ENCODE data around the gene EEPD1.

The EEPD1 gene

GRCh38 chr7:36208426-36208825 is 55.4 kb downstream of the EEPD1 start:
- DNase-seq (ENCODE audit: extremely low spot score, insufficient read length, low read depth) (no peak), FAIRE-seq (no peak)

DNA sequence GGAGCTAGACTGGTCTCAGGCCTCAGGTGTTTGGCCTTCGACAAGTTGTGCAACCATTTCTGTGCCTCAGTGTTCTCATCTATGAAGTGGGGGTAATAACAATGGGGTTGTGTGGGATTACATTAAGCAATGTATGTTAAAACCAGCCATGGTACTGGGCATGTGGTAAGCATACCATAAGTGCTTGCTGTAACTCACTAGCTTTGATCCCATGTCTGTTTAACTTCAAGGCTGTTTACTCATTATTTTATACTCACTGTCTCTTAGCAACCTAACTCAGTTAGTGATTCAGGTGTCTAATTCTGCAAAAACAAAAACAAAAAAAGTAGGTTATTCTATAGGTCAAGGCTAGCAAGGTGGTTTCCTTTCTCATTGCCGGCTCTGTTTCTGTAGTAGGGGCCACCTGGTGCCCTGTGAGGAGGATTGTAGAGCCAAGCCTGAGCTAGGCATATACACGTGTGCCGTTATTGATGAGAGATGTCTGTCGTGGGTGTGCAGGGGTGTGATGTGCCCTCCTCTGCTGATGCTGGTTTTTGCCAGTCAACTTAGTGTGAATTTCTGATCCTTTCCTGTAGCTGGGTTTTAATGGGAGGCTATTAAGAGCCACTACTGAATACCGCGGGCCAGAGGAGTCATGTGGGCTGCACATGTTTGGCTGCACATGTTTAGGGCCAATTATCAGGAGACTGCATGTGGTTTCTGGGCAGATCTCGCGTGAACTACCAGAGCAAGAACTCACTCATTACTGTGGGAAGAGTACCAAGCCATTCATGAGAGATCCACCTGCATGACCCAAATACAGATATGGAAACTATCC is 56.2 kb downstream of the EEPD1 start:
- no peak for DNase-seq (ENCODE audit: extremely low spot score, insufficient read length, low read depth)
- no peak for FAIRE-seq

- no peak for FAIRE-seq
- DNase-seq (ENCODE audit: extremely low spot score, insufficient read length, low read depth), result no peak
Observed at GRCh38 chr7:36209814-36210183, 56.7 kb downstream of the EEPD1 start.

DNA sequence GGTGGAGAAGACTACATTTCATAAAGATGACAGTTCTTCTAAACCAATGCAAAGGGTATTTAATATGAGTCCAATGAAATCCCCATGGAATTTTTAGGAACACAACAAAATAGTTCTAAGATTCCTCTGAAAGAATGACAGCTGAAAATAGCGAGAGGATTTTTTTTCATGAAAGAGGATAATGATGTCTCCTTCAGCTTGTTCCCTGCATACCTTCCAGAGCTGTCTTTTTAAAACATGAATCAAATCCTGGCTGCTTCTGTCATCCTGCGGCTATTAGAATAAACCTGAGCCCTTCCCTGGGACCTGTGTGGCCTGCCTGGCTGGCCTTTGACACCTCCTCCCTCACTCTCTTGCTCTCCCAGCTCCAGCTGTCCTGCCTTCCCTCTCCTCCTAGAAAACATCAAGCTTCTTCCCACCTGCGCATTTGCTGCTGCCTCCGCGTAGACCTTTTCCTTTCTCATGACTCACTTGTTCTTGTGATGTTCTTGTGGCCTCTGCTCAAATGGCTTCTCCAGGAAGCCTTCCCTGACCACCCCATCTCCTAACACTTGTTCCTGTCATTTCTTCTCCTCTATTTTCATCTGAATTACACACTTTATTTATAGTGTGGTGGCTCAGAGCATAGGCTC is 57.4 kb downstream of the EEPD1 start:
- FAIRE-seq (no peak), DNase-seq (ENCODE audit: extremely low spot score, insufficient read length, low read depth) (no peak)

DNA sequence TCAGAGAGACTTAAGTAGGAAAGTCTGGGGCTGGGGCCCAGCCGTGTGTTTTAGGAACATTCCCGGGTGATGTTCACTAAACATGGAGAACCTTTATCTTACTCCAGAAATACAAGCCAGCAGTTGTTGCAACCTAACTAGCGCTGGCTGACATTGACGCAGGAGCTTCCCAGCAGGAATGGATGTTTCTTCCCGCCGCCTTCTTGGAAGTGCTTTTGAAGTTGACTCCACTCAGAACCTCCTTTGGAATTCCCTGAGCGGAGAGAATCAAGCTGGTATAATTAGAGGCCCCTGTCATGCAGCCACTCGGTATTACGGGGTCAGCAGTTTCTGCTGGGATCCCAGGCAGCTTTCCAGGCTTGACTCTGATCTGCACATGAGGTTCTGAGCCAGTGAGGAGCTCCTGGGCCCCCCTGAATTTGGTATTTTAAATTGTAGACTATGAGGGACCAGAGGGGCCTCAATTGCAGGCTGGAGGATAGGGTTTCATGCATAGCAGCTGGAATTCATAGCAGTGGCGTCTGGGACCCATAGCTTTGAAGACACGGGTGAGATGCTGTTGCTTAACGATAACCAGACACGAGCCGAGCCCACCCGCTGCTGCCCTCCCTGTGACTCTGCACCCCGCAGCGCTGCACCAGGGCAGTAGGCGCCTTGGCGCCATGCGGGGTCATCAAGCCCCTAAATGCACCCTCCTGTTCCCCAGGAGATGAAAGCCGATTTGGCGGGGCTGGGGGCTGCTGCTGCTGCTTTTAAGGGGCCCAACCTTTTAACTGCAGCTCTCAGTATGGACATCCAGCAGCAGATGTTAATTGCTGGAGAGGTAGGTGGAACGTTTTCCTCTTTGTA is 61.8 kb downstream of the EEPD1 start:
- DNase-seq (ENCODE audit: extremely low spot score, insufficient read length, low read depth), result no peak
- no peak for FAIRE-seq

DNA sequence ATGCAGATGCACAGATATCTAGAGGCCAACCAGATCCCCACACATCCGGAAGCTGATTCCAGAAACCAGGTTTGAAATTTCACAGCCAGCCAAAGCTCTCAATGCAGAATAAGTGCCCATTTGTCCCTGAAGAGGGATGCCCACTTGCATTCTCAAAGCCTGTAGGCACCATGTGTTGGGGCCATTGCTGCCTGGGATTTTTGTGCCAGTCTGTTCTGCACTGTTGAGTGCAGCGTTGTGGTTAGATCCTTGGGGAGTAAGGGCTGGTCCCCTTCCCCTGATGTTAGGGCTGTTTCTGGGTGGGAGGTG is 62.4 kb downstream of the EEPD1 start:
- DNase-seq (ENCODE audit: extremely low spot score, insufficient read length, low read depth) (no peak), FAIRE-seq (no peak)

DNA sequence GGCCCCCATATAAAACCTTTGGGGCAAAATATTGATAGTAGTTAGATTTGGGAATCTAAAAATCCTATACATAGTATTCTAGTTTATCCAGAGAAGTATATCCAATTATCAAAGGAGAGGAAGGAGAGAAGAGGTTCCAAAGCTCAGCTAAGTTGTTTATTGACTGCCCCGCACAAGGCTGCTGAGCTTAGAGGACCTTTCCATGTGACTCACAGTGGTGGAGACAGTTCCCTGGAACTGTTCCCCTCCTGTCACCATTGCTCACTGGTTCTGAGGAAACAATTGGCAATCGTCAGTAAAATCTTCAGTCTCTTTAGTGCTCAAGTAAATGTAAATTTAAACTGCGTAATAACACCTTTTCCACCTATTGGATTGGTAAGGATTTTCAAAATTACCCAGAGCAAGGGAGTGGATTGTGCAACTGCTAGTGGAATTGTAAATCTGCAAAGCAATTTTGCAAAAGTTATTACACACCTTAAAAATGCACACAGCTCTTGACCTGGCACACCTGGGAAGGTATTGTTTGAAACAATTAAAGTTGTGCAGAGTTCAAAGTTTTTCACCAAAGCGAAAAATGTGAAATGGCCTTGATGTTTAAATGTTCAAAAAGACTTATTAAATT is 63.1 kb downstream of the EEPD1 start:
- no peak for FAIRE-seq
- no peak for DNase-seq (ENCODE audit: extremely low spot score, insufficient read length, low read depth)

DNA sequence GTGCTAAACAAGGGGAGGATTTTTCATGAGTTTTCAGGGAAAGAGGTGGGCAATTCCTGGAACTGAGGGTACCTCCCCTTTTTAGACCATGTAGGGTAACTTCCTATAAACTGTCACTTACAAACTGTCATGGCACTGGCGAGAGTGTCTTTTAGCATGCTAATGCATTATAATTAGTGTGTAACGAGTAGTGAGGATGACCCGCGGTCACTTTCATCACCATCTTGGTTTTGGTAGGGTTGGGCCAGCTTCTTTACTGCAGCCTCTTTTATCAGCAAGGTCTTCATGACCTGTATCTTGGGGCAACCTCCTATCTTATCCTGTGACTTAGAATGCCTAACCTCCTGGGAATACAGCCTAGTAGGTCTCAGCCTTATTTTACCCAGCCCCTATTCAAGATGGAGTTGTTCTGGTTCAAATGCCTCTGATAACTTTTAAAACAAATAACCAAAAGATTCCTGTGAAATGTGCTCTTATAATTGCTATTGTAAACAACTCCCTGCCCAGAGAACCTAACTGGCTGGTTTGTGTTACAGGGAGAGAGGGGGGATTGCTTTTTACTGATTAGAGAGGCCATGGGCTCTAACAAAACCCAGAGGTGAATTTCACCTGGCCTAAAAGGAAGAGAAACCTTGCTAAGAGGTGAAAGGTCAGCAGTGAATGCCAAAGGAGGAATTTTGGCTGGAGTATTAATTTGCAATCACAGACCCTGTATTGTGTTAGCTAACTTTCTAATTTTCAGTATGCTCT is 64.3 kb downstream of the EEPD1 start:
- FAIRE-seq (no peak), DNase-seq (ENCODE audit: extremely low spot score, insufficient read length, low read depth) (no peak)

DNA sequence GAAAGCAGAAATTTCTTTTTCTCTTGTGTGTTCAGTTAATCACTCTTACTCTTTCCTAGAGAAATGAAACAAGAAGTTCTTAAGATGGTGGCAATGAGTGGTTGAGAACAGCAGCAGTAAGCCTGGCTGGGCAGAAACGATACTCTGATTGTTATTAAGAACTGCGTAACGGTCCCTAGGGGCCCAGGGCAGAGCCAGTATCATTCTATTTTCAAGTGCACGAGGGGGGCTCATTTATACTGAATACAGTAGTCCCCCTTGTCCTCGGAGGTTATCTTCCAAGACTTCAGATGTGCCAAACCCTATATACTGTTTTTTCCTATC is 64.9 kb downstream of the EEPD1 start:
- DNase-seq (ENCODE audit: extremely low spot score, insufficient read length, low read depth) (no peak), FAIRE-seq (no peak)

GRCh38 chr7:36219429-36219828 is 66.4 kb downstream of the EEPD1 start:
- DNase-seq (ENCODE audit: extremely low spot score, insufficient read length, low read depth) (no peak), FAIRE-seq (no peak)

GRCh38 chr7:36223851-36224250 is 70.8 kb downstream of the EEPD1 start:
- no peak for FAIRE-seq

DNA sequence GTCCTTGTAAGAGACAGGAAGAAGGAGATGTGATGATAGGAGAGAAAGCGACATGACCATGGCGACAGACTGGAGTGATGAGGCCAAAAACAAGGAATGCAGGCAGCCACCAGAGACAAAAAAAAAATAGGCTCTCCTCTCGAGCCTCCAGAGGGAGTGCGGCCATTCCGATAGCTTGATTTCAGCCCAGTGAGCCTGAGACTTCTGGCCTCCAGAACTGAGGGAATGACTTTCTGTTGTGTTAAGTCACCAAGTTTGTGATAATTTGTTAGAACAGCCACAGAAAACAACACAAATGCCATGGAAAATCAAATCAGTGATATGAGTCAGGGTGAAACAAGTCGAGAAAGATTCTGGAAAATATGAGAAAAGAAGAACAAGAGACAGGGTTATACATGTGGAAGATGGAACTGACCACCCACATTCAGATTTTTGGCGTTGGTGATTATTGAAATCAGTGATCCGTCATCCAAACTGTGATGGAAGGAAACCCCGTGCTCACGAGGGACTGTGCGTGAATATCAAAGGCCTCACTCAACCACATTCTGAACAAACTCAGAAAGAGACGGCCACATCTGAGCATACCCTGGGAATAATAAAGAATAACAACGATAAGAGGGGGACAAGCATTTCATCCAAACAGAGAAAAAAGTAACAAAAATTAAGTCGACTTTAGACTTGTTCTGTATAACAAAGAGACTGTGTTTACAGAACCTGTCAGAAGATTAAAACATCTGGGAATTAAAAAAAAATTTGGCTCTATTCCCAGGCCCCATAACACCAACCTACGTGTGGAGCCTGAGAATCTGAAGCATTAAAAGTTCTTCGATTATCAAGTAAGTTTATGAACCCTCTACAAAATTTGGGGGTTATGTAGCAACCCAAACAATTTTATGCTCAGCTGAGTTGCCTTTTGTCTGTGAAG is 72.1 kb downstream of the EEPD1 start:
- no peak for DNase-seq (ENCODE audit: extremely low spot score, insufficient read length, low read depth)
- FAIRE-seq, result no peak

More at GRCh38 chr7:36223851-36224250, 70.8 kb downstream of the EEPD1 start:
- no peak for DNase-seq (ENCODE audit: extremely low spot score, insufficient read length, low read depth)

DNA sequence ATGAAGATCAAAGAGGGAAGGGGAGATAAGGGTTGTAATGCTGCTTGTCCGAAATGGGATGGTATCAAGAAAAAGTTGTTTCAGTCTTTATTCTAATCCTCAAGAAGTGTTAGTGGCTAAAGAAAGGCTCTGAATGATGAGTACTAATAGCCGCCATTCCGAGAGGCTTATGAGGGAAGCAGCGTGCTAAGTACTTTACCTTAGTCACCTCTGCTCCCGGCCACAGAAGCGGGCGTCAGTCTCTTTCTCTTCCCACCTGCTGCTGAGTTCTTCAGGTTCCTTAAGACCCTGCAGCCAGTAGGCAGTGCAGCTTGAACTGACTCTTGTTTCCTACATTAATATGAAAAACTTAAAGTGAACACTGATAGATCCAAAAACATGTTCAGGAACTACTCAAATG is 73.1 kb downstream of the EEPD1 start:
- no peak for DNase-seq (ENCODE audit: extremely low spot score, insufficient read length, low read depth)

DNA sequence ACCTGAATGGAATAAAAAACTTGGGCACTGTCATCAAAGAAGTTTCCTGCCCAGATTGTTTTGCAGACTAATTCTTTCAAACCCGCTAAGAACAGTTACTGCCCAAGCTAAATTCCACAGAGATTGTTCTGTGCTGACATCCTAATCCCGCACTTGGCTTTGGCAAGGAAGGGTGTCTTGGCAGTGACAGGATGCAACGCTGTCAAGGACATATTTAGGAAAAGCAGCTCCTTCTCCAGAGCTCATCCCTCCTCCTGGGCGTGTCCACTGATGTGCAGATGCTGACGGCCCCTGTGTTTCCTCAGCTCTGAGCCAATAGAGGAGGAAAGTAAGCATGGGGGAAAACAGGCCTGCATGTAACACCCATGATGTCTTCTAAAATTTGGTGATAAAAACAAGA is 74.2 kb downstream of the EEPD1 start:
- FAIRE-seq (no peak), DNase-seq (ENCODE audit: extremely low spot score, insufficient read length, low read depth) (no peak)

More for the DNA sequence above, 73.1 kb downstream of the EEPD1 start:
- no peak for FAIRE-seq

GRCh38 chr7:36228039-36228438 is 75.0 kb downstream of the EEPD1 start:
- DNase-seq (ENCODE audit: extremely low spot score, insufficient read length, low read depth), result no peak
- FAIRE-seq, result no peak

- no peak for FAIRE-seq
Observed at GRCh38 chr7:36231406-36231805, 78.4 kb downstream of the EEPD1 start.

DNA sequence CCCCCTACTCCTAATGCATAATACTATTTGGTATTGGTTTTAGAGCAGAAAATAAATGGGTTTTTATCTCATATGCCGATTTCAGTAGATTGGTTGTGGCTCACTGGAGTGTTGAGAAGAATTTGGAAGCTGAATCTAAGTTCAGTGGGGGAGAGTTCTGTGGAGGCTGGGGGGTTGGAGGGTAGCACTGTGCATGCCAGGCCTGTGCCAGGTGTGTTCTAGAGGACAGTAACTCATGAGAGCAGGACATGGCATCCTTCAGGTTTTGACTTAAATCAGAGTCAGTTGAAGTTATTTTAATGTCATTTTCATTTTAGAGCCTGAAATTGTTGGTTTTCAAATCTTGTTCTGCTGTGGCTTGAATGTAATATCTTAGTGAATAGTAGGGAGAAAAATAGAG is 79.5 kb downstream of the EEPD1 start:
- FAIRE-seq, result no peak
- DNase-seq (ENCODE audit: extremely low spot score, insufficient read length, low read depth), result no peak

More at GRCh38 chr7:36231406-36231805, 78.4 kb downstream of the EEPD1 start:
- DNase-seq (ENCODE audit: extremely low spot score, insufficient read length, low read depth), result no peak

GRCh38 chr7:36232971-36233550 is 80.0 kb downstream of the EEPD1 start:
- no peak for DNase-seq (ENCODE audit: extremely low spot score, insufficient read length, low read depth)

DNA sequence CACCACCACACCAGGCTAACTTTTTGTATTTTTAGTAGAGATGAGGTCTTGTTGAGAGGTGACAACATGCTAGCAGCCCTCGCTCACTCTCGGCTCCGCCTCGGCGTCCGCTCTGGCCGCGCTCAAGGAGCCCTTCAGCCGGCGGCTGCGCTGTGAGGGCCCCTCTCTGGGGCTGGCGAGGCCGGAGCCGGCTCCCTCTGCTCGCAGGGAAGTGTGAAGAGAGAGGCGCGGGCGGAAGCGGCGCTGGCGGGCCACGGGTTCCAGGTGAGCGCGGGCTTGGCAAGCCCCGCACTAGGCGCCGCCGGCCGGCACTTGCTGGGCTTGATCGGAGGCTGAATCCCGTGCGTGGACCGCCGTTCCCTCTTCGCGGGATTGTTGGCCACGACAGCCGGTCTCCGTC is 83.0 kb downstream of the EEPD1 start:
- no peak for FAIRE-seq

More at GRCh38 chr7:36232971-36233550, 80.0 kb downstream of the EEPD1 start:
- FAIRE-seq, result no peak

More for the DNA sequence above, 83.0 kb downstream of the EEPD1 start:
- no peak for DNase-seq (ENCODE audit: extremely low spot score, insufficient read length, low read depth)
